Activated CD4-positive, CD25-positive, alpha-beta regulatory T cell treated with anti-CD3 and anti-CD28 coated beads, Interleukin-2, amount 50 U/mL, for 24 hours (primary cell): Measurements from ENCODE around the gene MPP1.

Source experiments
- ATAC-seq, 2 donors: fragments of 150-1000 bp; cut with Tn5 transposase; one replicate each; pipeline ENCODE4 v1.10.0; 2021; ENCODE audit warnings: mild to moderate bottlenecking in 1 of 2, moderate library complexity in 1 of 2

MPP1 gene

DNA sequence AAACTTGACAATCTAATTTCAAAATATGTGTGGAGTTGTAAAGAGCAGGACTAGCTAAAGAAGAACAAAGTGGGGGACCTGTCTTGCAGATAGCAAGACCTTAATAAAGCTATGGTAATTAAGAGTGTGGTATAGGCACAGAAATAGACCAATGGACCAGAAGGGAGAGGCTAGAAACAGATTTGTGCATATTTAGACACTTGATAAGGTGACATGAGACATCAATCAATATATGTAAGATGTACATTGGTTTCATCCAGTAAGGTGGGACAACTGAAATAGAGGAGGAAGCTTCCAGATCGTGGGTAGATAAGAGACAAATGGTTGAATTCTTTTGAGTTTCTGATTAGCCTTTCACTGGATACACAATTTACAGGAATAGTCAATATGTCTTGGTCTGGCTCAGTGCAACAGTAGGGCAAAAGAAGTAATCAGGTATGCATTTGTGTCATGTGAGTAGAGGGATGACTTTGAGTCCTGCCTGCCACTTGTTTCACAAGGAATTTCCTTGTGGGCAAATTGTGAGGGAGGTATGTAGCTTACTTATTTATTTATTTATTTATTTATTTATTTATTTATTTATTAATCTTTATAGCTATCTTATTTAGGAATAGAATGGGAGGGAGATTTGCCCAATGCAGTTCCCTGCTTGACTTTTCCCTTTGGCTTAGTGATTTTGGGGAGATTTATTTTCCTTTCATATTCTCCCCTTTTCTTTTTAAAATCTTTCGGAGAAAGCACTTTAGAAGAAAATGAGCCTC is 7.2 kb upstream of the MPP1 start:
- no peak for ATAC-seq

DNA sequence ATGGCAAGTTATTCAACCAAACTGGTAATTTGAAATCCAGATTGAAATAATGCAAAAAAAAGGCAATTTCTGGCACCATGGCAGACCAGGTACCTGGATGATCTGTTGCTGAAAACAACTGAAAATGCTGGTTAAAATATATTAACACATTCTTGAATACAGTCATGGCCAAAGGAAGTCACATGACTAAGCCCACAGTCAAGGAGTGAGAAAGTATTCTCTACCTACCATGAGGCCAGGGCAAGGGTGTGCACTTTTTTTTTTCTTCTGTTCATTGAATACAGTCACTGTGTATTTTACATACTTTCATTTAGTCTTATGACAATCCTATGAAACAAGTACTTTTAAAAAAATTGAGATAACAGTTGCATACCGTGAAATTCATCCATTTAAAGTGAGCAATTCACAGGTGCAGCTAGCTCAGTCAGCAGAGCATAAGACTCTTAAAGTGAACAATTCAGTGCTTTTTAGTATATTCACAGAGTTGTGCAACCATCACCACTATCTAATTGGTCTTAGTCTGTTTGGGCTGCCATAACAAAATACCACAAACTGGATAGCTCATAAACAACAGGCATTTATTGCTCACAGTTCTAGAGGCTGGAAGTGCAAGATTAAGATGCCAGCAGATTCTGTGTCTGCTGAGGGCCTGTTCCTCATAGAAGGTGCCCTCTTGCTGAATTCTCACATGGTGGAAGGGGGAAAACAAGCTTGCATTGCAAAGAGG is 4.8 kb upstream of the MPP1 start:
- ATAC-seq, result peak; percentile 71 to 73

DNA sequence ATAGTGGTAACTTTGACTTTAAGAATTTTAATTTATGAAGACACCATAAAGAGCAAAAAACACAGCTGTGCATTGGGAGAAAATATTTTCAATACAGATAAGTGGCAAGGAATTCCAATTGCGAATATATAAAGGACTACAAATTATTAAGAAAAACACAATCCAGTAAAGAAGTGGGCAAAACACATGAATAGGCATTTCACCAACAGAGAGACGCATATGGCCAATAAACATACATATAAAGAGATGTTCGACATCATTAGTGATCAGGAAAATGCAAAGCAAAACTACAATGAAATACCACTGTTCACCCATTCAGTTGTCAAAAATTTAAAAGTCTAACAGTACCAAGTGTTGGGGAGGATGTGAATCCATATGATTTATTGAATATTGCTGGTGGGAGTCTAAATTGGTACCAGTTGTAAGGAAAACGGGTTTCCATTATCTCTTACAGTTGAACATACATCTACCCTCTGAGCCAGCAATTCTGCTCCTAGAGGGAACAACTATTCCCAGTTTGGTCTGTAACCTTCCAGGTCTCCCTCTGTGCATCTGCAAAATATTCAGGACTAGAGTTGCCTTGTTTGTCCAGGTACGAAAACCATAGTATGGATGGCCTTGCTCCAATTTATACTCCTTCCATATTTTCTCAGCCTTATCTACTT is 1.7 kb upstream of the MPP1 start:
- no peak for ATAC-seq

DNA sequence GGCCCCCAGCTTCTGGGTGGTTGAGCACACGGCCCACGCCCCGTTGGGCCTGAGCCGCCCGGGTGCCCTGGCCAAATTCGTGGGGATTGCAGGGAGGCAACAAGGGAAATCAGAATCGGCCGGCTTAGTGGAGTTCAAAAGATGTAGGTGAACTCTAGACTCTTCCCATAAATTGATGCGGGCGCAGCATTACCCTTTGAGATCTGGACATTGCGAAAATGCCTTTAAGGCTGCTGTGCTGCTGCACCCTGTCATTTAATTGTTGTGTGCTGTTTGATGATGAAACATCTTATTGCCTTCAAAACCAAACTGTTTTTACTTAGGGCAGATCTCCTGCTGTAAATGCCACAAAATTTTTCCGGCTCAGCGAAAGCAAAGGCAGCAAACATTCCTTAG is 409 bp upstream of the MPP1 start:
- ATAC-seq, result no peak

DNA sequence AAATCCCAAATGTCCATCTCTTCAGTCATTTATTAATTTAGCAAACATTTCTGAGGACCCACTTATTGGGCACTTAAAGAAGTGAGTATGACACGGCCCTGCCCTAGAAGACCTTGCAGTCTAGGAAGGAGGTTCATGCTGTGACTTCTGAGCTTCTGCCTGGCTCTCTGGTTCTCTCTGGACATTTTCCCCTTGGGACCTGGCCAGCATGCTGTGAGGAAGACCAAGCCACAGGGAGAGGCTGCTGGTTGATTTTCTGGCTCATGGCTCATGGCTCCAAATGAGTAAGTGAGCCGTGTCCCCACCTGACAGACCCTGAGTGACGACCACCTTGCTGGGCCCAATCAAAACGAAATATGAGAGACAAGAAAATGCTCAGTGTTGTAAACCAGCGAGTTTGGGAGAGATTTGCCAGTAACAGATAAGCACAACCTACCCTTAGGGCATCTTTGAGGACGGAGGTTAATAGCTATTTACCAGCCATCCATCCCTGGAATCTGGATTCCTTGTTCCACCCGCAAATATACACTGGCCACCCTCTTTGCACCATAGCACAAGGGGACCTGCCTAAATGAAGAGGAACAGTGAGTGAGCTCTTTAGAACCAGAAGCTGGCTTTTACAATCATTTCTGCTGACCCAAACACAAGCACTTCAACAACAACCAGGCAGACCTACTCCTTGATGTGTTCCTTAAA is 876 bp downstream of the MPP1 start:
- no peak for ATAC-seq

DNA sequence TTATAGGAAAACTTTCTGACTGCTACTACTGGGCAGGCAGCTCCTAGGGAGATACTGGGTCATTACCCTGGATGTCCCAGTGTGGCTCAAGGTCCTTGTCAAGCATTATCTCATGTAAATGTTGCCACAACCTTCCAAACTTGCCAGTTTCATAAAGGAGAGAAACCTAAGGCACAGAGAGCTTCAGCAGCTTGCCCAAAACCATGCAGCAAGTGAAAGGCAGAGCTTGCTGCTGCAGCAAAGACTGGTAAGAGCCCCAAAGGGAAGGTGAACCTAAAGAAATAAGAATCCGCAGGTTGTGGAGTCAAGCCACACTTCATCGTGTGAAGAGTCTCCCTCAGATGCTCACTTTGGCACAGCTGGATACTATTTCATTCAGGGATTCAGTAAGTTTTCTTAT is 2.3 kb downstream of the MPP1 start:
- no peak for ATAC-seq

DNA sequence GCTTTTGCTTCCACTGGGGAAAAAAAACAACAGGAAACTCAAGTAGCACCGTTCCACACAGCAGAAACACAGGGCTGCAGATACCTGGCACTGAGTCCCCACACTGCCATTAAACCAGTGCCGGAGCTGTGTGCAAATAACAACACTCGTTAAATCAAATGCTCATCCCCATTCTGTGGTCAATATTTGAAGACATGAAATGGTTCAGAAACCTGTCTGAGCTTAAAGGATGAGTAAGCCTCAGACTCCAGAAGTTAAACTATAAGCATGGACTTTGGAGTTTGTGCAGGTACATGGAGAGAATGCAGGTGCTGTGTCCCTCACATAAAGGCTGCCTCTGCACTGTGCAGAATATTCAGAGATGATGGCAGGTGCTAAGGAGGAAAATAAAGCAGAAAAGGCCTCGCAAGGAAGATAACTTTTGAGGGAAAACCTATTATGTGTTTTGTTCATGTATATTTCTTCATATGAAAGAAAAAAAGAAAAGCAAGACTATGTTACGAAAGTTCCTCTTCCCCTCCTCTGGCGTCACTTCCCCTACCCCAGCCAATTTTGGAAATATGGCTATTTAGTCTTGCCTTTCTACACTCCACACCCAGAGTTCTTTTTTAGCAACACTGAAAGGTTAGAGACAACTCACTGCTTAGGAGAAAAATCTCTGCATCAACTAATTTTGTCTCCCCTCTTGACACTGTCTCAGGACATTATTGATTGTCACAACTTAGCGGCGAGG is 4.6 kb downstream of the MPP1 start:
- no peak for ATAC-seq

DNA sequence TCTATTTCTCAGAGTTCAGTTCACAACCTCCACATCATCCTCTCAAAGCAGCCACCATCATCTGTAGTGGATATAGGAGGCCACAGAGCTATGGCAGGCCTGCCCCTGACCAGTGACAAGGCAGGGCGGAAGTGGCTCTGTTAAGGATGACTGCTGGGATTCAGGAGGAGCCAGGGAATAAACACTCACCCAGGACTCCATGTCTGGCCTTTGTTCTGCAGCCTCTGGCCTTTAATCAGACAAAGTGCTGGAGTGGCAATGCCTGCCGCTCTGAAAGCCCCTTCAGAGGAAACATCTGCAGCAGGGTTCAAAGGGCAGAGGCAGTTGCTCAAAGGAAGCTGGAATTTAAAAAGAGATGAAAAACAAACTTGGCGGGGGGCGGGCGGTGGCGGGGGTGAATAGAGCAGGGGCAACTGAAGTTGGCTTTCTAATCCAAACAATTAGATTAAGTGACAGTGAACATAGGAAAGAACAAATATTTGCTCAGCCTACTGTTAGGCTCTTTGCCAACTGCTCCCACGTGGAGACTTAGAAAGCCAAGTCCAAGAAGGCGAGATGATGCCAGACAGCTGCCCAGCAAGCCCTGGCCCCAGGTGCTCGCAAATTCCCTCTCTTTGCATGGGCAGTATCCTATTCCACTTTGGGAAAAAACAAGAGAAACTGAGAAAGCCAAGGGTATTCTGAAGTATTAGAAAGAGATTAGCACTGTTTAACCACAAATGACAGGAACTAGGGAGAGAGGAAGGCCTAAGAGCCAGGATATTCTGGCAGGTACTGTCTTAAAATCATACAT is 5.5 kb downstream of the MPP1 start:
- no peak for ATAC-seq

DNA sequence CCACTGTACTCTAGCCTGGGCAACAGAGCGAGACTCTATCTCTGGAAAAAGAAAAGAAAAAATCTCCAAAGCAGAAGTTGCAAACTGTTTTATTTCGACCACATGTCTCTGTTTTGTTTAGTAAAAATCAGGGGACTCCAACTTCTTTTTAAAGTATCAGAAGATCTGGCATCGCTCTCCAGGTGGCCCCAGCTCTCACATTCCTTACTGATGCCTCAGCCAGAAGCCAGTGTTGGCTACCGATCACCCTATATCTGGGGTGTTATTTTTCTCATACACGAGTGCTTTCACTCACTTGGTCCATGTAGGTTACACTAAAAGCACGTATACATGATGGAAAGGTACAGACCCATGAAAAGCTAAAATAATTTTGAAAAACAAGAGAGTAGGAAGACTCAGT is 8.3 kb downstream of the MPP1 start:
- no peak for ATAC-seq

DNA sequence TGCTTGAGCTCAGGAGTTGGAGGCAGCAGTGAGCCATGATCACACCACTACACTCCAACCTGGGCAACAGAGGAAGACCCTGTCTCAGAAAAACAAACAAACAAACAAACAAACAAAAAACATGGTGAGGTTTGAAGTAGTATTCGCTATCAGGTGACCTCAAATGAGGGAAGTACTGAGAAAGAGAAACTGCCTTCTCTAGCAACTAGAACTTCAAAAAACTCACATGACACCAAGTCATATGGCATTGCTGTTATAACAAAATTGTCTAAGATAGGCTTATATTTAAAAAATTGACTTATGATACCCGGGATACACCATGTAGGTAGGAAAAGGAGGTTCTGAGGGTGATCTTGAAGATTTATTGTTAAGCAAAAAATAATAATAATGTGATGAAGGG is 10.3 kb downstream of the MPP1 start:
- no peak for ATAC-seq

DNA sequence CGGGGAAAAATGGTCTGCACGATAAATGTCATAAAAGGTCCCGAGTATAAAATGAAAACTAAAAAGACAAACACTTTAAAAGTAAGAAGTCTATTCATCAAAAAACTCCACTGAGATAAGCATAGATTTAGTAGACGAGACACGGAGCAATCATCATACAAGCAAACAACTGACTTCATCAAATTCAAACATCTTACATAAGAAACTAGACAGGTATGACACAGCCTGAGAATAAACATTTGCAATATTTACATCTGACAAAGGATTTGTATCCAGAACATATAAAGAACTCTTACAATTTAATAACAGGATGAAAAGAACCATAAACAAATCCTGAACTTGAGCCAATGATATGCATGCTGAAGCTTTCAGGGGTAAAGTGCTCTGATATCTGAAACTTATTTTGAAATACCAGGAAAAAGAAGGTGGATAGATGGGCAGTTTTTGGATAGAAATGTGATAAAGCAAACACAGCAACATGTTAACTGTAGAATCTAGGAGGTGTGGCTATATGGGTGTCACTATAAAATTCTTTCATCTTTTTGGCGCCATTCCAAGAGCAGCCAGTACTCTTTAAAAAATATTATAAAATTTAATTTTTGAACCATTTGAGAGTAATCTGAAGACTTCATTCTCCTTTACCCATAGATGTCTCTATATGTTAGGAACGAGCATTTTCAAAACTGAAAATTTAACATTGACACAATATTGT is 12.0 kb downstream of the MPP1 start:
- ATAC-seq, result no peak

DNA sequence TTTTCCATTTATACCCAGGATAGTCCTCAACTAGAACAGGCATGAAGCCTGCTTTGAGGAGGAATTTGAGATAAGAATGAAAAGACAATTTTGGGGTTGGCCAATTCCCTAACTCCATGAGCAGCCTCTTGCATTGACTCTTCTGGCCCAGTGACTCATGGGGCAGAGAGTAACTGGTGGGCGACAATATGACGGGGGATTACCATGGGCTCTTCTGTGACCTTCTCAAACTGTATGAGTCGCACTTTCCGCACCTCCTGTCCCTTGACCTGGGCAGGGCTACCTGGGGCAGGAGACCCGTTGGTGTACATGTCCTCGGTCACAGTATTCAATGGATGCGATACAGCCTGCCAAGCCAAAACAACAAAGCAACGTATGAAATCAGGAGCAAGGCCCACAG is 13.3 kb downstream of the MPP1 start:
- no peak for ATAC-seq

DNA sequence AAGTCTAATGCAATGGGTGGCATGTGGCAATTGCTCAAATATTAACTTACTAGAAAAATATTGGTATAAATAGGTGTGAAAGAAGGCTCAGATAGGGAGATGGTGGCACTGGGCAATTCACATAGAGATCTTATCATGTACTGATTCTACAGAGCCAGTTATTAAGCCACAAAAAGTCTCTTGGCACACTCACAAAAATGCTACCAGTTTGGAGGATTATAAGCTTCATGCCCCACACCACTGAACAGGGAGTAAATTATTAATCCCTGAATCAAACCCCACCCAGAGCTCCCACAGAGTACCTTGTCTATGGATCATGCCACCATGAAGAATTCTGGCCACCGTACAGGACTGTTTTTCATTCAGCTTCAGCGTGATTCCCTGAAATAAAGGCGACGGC is 13.8 kb downstream of the MPP1 start:
- no peak for ATAC-seq

DNA sequence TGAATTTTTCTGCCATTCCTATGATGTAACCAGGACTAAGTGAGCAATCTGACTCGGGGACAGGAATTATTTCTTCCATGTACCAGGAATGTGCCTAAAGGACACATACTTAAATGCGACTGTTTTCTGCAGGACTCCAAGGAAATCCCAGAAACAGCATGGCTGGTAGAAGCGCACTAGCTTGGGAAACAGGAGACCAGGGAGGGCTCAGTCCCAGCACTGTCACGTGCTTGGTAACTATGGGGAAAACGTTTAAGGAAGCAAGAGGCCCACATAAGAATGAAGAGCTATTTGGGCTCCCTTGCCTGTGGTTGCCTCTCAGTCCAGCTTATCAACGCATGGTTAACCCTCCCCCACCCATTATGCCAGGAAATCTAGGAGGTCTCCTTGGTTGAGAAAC is 19.6 kb downstream of the MPP1 start:
- ATAC-seq, result no peak

DNA sequence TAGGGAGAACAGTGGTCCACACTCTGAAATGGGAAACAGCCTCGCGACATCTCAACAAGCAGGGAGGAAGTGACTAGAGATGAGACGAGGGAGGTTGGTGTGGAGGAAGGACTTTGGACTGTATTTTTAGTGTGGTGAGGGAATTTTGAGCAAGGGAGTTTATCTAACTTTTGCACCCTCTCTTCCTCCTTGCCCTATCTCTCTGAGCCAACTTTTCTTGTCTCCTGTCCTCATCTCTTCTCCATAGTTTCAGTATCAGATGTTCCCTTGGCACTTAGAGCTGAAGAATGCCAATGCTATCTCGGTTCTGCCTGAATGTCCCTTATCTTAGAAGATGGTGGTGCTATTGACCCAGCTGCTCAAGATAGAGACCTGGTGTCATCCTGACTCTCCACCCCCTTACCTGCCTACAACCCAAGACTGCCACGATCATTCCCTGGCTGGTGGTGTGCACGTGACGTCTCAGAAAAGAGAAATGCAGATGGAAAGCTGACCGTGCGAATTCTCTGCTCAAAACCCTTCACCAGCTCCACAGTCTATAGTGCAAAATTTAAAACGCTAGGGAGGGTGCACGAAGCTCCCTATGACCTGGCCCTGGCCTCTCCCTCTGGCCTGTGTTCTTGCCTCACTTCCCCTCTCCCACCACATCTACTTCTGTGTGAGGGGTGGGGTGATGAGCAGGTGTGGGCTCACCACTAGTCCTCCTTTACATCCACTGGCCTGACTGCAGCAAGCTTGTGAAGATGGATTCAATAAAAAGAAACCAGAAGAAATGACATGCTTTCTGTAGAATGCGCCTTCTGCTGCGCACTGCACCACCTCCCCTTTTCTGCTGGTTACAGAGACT is 20.9 kb downstream of the MPP1 start:
- no peak for ATAC-seq

DNA sequence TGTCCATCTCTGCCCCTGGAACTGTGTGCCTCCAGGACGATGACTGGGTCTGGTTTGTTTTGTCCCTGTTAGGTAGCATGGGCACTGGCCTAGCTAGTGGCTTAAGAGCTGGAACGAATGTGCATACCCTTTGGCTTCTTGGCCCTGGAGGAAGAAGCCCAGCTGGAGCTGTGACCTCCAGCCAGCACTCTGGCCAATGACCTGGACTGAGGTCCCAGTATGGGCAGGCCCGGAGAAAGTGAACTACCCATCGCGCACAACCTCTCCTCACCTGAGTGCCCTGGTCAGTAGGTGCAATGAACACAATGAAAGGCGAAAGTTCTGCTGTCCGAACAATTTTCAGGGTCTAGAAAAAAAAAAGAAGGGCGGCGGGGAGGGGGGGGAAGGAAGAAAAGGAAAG is 24.3 kb downstream of the MPP1 start:
- ATAC-seq, result no peak

DNA sequence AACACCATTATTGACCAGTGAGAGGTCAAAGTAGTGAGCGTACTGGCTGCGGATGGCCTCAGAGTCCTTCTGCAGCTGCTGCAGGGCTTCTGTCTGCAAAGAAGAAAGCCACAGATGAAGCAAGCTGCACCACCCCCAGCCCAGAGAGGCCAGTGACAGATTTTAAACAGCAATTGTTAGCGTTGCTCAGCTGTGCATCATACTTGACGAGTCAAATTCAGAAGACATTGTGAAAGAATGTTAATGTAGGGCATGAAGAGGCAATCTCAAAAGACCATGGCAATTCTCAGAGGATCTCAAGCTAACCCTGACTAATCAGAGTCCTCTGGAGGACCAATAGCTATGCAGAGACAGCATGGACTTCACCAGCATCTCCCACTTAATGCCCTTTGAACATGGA is 26.0 kb downstream of the MPP1 start:
- no peak for ATAC-seq

DNA sequence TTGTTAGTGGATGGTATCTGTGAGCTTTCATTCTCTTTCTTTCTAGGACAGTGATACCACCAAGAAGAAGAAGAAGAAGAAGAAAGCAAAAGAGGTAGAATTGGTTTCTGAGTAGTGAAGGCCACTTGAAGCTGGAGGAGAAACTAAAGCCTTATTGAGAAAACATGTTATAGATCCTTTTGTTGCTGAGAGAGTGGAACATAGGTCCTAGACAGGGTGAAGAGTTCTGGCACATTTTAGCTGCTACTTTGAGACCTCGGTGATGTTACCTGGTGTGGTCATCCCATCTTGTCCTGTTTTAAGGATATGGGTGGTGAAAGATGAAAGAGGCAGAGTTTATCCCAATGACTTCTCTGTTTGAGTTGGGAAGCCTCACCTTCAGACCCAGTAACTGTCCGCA is 28.5 kb downstream of the MPP1 start:
- no peak for ATAC-seq

DNA sequence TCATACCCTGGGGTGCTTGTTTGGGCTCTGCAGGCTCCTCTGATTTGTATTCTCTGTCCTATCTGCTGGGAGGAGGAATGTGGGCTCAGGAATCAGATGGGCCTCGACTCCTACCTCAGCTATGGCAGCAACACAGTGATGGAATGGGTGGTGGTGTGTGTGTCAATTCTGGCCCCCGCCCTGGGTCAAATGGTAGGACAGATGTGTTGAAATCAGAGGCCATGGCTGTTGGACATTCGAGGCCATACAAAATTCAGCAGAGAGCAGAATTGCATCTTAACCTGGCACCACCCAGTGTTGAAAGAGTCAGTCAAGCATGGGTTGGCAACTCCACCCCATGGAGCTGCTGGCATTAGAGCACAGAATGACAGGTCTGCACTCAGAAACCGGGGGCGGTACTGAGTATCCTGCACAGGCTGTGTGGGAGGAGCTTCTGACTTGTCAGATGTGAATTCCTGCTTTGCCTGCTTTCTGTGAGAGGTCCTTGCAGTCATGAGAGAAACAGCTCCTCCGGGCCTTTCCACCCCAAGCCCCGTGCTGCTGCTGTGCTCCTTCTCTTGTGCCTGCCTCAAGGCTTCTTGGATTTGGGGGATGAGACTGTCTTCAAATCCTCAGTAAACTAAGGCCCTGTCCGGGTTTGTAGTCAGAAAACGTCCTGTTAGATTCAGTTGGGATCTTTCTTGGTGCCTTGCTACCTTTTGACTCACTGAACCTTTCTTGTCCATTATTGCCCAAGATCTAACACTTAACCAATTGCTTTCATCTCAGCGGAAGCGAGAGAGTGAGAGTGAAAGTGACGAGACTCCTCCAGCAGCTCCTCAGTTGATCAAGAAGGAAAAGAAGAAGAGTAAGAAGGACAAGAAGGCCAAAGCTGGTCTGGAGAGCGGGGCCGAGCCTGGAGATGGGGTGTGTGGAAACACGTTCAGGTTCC is 29.6 kb downstream of the MPP1 start:
- peak; percentile 27 to 48 for ATAC-seq
